ENCODE data around the gene EPS8. TPM values are rescaled to one million over a fixed set of nuclear protein-coding genes. Genes with fewer than 3 reads are reported as not detected.

Gene EPS8
- total RNA-seq, 1 donor from 2014 or later: 72.8 TPM

- TF ChIP-seq CTCF (IDR thresholded peaks at IDR 0.05): no peak
- no peaks in the 10 kb centered on the region for H3K9me3 ChIP-seq
- no peaks in the 10 kb centered on the region for H3K27me3 ChIP-seq (ENCODE audit: low read depth)
- DNase-seq (no peak), ATAC-seq (no peak)
- H3K4me3 ChIP-seq: no peak overlapping the region
- no peaks in the 10 kb centered on the region for H3K4me1 ChIP-seq
- H3K36me3 ChIP-seq: peaks cover 43% of the 10 kb centered on the region
- no peak overlapping the region for H3K27ac ChIP-seq
- intact Hi-C loops (cut with DNase I): no loop called here
Observed at GRCh38 chr12:15662303-15662980, 126.7 kb downstream of the EPS8 start.

- no peaks in the 10 kb centered on the region for H3K27me3 ChIP-seq (ENCODE audit: low read depth)
- DNase-seq (no peak), ATAC-seq (no peak)
- no peaks in the 10 kb centered on the region for H3K9me3 ChIP-seq
- no peak overlapping the region for H3K27ac ChIP-seq
- H3K36me3 ChIP-seq: peaks cover 23% of the 10 kb centered on the region
- no peaks in the 10 kb centered on the region for H3K4me1 ChIP-seq
- TF ChIP-seq CTCF (IDR thresholded peaks at IDR 0.05): no peak
- intact Hi-C loops (cut with DNase I): no loop called here
- no peak overlapping the region for H3K4me3 ChIP-seq
Observed at GRCh38 chr12:15651371-15651770, 137.8 kb downstream of the EPS8 start.

GRCh38 chr12:15650399-15651128, 138.6 kb downstream of the EPS8 start:
- Histone ChIP-seq H3K4me1 (no peaks in the 10 kb centered on the region), H3K4me3 (no peak overlapping the region), H3K27ac (no peak overlapping the region), H3K27me3 (ENCODE audit: low read depth) (no peaks in the 10 kb centered on the region), H3K36me3 (peaks cover 15% of the 10 kb centered on the region), H3K9me3 (no peaks in the 10 kb centered on the region)
- intact Hi-C loops (cut with DNase I): no loop called here
- TF ChIP-seq CTCF (IDR thresholded peaks at IDR 0.05): no peak
- no peak for DNase-seq
- ATAC-seq: no peak

- Histone ChIP-seq H3K27ac (no peak overlapping the region), H3K9me3 (no peaks in the 10 kb centered on the region), H3K4me3 (no peak overlapping the region), H3K4me1 (no peaks in the 10 kb centered on the region), H3K27me3 (ENCODE audit: low read depth) (no peaks in the 10 kb centered on the region), H3K36me3 (peaks cover 12% of the 10 kb centered on the region)
- ATAC-seq (no peak), DNase-seq (no peak)
- intact Hi-C loops (cut with DNase I): no loop called here
- no peak for TF ChIP-seq CTCF (IDR thresholded peaks at IDR 0.05)
Observed at GRCh38 chr12:15649347-15649746, 139.8 kb downstream of the EPS8 start.

GRCh38 chr12:15648558-15648957, 140.6 kb downstream of the EPS8 start:
- DNase-seq: no peak
- intact Hi-C loops (cut with DNase I): no loop called here
- Histone ChIP-seq H3K36me3 (peaks cover 10% of the 10 kb centered on the region), H3K27ac (no peak overlapping the region), H3K4me3 (no peak overlapping the region), H3K9me3 (no peaks in the 10 kb centered on the region), H3K4me1 (no peaks in the 10 kb centered on the region), H3K27me3 (ENCODE audit: low read depth) (no peaks in the 10 kb centered on the region)
- TF ChIP-seq CTCF (IDR thresholded peaks at IDR 0.05): no peak
- no peak for ATAC-seq

All from lower lobe of right lung (tissue), 2 donors.